Stimulated activated CD4-positive, alpha-beta T cell treated with anti-CD3 and anti-CD28 coated beads, Interleukin-15, amount 100 ng/mL, for 48 hours (primary cell): ENCODE data around the gene ABCD3.
"Not testable (repeated sequence)": the region's sequence is repeated elsewhere in the genome, so short reads cannot be mapped to it uniquely, and the experiment has no call there.

Experiments
- DNase-seq, 2 donors: peaks; one replicate each; pipeline ENCODE4 v3.0.0-alpha.2; 2020; ENCODE audit warnings: low read depth in 2 of 2

ABCD3 gene

DNA sequence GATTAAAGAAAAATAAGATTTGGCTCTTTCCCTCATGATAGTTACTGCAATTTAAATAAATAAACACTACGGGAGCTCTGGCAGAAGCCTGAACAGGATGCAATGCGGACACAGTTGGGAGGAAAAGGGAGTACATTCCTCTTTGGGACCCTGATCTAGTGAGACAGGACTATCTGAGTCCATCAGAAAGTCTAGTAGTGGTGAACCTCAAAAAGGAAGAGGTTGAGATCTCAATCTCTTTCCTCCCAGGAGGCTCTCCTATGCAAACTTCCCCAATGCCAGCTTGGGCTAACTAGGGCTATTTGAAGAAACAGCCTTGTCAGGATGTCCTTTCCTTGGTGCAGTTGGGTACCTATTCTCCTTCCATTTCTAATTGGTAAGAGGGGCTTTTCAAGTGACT lies 4.9 kb upstream of the ABCD3 start:
- no peak for DNase-seq

DNA sequence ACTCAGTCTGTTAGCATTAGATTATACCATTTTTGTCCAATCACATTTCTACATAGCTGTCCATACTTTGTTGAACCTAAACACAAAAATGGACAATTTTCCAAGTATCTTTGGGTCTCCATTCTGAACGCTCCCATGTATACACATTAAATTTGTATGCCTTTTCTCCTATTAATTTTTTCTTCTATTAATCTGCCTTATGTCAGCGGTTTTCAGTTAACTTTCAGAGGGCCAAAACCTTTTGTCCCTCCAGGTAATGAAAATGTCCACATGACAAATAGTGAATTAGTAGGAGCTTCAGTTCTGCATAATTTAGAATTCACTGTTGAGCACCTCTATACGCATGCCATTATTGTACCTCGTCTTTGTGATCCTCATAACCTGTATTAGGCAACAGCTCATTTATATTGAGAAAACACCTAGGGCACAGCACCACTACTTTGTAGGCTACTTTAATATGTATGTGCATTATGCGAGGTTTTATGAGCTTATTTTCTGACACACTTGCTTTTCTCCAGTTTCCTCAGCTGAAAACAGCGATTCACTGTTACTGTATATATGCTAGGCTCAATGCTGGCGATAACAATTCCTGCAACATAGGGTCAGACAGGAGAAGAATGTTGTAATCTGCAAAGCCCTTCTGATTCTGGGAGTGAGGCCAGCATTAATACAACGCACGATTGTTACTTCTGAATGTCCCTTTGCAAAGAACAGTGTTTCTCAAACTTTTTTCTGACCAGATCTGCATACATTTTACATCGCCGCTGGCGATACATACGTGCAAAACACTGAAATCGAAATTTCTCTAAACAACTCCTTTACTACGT lies 1.1 kb upstream of the ABCD3 start:
- DNase-seq: no peak

DNA sequence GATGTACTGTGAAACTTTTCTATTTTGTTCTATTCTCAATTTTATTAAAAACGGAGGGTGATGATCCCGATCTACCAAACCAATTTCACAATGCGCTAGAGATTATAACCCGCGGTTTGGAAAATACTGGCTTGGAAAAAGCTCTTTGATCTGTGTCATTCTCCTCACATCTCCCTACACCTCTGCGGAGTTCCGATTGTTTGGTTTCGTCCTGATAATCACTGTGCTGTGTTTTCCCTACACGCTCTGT lies 536 bp upstream of the ABCD3 start:
- no peak for DNase-seq

DNA sequence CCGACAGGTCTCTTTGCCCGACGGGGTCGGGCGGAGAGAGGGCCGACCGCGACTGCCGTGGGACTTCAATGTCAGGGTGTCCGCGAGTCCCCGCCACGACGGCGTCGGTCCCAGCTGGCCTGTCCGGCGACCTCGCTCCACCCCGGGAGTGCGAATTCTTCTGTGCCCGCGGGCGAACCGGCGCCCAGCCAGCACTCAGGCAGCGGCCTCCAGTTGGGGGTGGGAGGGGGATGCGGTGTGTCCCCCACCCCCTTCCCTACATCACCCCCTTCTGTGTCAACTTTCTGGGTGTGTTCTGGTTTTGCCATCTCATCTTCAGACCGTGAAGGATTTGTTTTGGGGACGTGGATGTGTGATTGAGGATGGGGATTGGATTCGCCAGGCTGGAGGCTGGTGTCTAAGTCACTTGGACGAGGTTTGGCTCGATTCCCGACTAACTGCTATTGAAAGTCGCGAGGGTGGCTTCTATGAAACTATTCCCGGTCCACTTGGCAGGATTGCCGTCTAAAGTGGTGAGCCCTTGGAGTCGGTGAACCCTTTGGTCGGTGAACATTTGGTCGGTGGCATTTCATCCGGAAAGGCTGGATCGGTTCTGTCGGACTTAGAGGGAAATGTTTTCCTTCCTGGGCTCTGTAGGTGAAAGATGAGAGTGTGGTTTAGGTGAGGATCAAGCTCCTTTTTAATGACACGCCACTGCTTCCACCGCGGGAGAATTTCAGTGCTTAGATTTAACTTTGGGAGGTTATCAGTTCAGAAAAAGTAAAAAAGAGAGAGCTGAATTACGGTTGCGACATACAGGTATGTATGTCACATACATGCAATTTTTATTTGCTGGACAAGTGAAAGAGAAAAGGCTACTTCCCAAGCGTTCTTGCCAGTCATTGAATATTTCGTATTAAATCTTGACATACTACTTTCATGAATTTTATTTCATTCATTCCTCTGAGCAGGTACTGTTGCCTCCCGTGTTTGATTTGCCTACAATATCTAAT lies 771 bp downstream of the ABCD3 start:
- peak in 1 of 2 donors; percentile 4 for DNase-seq

DNA sequence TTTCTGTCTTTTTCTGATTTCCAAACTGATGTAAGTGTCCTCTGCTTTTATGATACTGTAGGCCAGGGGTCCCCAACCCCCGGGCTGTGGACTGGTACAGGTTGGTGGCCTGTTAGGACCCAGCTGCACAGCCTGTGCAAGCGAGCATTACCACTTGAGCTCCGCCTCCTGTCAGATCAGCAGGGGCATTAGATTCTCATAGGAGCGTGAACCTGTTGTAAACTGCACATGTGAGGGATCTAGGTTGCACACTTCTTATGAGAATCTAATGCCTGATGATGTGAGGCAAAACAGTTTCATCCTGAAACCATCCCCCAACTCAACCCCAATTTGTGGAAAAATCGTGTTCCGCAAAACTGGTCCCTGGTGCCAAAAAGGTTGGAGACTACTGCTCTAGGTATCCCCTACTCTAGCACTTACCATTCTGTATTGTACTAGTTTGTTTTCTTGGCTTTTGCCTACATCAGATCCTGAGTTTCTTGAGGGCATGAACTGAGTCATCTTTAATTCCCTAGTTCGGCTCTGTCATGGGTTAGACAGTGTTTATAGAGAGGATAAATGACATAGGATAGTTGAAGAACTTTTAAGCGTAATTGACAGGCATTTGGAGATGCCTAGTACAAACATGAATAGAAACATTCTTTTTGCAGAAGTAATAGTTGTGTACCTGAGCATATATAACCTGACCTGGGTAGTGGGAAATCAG lies 4.1 kb downstream of the ABCD3 start:
- DNase-seq: no peak

DNA sequence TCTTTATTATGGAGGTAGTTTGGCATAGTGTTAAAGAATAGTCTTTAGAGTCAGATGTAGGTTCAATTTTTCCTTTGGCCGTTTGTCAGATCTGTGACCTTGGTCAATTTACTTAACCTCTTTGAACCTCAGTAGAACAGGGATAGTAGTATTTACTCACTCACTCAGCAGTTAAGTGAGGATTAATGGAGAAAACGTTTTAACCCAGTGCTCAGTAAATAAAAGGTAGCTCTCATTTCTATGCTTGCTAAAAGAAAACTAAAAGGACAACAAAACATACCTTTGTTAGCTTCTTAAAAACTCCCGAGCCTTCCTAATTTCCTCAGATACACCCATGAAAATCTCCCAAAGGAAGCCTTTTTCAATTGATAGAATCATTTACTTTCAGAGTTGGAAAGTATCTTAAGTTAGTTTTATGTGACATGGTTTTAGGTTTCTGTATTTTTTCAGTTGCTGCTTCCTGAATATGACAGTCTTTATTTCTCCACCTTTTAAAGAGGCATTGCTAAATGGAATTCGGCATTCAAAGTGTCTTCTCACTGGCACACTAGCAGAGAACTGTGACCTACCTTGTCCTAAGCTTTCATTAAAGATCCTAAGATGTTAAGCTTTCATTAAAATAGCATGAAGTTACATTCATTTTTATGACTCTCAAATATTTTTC lies 7.8 kb downstream of the ABCD3 start:
- no peak for DNase-seq

DNA sequence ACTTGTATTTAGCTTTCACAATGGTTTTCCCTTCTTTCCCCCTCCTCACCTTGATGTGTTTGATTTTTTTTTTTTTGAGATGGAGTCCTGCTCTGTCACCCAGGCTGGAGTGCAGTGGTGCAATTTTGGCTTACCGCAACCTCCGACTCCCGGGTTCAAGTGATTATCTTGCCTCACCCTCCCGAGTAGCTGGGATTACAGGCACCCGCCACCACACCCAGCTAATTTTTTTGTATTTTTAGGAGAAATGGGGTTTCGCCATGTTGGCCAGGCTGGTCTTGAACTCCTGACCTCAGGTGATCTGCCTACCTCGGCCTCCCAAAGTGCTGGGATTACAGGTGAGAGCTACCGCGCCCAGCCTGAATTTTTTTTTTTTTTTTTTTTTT lies 8.3 kb downstream of the ABCD3 start:
- not testable (repeated sequence) for DNase-seq

DNA sequence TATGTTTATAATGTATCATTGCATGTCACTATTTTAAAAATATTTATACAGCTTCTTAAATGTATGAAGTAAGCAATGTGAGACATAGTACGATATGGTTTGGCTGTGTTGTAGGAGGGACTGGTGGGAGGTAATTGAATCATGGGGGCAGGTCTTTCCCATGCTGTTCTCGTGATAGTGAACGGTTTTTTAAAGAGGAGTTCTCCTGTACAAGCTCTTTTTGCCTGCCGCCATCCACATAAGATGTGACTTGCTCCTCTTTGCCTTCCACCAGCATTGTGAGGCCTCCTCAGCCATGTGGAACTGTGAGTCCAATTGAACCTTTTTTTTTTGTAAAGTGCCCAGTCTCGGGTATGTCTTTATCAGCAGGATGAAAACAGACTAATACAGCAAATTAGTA lies 10.3 kb downstream of the ABCD3 start:
- no peak for DNase-seq

DNA sequence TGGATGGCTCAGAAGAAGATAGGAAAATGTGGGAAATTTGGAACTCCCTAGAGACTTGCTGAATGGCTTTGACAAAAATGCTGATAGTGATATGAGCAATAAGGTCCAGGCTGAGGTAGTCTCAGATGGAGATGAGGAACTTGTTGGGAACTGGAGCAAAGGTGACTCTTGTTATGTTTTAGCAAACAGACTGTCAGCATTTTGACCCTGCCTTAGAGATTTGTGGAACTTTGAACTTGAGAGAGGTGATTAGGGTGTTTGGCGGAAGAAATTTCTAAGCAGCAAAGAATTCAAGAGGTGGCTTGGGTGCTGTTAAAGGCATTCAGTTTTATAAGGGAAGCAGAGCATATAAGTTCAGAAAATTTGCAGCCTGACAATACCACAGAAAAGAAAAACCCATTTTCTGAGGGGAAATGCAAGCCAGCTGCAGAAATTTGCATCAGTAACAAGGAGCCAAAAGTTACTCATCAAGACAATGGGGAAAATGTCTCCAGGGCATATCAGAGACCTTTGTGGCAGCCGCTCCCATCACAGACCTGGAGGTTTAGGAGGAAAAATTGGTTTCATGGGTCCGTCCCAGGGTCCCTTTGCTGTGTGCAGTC lies 10.8 kb downstream of the ABCD3 start:
- not testable (repeated sequence) for DNase-seq

DNA sequence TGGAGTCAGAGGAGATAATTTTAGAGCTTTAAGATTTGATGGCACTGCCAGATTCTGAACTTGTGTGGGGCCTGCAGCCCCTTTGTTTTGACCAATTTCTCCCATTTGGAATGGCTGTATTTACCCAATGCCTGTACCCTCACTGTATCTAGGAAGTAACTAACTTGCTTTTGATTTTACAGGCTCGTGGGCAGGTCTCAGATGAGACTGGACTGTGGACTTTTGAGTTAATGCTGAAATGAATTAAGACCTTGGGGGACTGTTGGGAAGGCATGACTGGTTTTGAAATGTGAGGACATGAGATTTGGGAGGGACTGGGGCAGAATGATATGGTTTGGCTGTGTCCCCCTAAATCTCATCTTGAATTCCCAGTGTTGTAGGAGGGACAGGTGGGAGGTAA lies 11.9 kb downstream of the ABCD3 start:
- DNase-seq: not testable (repeated sequence)

DNA sequence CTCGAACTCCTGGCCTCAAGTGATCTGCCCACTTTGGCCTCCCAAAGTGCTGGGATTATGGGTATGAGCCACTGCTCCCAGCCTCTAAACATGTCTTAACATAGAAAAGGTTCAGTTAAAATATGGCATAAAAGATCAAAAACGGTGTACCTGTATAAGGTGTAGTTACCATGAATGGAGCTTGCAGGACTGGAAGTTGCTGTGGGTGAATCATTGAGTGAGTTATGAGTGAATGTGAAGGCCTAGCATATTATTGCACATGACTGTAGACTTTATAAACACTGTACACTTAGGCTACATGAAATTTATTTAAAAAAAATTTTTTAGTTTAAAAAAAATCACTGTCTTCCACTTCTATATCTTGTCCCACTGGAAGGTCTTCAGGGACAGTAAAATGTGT lies 15.7 kb downstream of the ABCD3 start:
- no peak for DNase-seq

DNA sequence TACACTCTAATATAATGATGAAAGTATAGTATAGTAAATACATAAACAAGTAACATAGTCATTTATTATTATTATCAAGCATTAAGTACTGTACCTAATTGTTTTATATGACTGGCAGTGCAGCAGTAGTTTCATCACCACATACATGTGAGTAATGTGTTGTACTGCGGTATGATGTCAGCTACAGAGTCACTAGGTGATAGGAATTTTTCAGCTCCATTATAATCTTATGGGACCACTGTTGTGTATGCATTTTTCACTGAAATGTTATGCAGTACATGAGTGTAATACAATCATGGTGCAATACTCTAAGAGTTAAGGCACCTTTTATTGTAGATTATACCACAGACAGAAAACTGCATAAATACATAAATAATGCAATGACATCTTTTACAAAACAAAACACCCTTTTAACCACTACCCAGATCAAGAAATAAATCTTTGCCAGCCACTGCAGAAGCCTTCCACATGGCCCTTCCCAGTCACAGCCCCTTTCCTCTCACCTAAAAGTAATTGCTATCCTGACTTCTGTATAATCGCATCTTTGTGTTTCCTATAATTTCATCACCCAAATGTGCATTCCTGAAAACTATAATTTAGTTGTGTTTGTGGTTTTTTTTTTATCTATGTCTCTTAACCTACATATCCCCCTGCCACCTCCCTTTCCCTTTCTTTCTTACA lies 16.3 kb downstream of the ABCD3 start:
- no peak for DNase-seq

DNA sequence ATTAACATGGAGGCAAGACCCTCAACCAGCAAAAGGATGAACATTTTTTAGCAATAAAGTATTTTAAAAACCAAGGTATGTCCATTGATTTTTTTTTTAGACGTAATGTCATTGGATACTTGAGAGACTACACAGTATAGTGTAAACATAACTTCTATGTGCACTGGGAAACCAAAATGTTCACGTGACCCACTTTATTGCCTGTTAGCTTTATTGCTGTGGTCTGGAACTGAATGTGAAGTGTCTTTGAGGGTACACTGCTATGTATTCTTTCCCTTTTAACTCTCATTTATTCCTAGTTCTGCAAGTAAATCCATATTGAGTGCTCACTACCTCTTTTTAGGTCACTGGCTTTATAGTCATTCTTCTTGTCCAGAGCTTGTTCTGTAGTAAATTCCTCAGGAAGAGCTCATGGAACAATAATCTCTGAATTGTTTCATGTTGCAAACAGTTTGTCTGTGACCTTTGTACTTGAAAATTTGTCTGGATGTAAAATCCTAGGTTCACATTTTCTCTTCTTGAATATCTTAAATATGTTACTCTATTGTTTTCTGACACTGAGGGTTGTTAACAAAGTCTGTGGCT lies 20.6 kb downstream of the ABCD3 start:
- no peak for DNase-seq

DNA sequence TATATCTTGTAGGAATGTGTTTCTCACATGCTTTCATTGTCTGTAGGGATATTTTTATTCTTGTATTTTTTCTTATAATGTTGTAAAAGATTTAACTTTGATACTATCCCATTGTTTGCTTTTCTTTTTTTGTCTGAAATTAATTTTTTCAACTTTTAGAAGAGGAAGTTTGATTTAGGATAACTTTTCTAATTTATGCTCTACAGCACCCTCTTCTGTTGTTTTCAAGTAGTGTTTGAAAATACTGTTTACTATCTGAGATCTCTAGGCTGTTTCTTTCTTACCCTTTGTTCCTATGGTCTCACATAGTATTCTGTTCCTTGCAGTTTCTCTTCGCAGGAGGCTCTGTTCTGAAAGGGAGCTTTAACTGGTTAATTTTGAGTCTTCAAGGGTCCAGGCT lies 21.9 kb downstream of the ABCD3 start:
- DNase-seq: no peak

DNA sequence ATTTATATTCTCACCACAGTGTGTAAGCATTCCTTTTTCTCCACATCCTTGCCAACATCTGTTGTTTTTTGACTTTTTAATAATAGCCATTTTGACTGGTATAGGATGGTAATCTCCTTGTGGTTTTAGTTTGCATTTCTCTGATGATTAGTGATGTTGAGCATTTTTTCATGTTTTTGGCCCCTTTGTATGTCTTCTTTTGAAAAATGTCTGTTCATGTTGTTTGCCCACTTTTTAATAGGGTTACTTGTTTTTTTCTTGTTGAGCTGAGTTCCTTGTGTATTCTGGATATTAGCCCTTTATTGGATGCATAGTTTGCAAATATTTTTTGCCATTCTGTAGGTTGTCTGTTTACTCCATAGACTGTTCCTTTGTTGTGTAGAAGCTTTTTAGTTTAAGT lies 24.9 kb downstream of the ABCD3 start:
- not testable (repeated sequence) for DNase-seq

DNA sequence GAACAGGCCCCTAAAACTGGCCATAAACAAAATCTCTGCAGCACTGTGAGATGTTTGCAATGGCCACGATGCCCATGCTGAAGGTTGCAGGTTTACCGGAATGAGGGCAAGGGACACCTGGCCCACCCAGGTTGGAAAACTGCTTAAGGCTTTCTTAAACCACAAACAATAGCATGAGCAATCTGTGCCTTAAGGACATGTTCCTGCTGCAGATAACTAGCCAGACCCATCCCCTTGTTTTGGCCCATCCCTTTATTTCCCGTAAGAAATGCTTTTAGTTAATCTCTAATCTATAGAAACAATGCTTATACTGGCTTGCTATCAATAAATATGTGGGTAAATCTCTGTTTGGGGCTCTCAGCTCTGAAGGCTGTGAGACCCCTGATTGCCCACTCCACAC lies 26.6 kb downstream of the ABCD3 start:
- not testable (repeated sequence) for DNase-seq

DNA sequence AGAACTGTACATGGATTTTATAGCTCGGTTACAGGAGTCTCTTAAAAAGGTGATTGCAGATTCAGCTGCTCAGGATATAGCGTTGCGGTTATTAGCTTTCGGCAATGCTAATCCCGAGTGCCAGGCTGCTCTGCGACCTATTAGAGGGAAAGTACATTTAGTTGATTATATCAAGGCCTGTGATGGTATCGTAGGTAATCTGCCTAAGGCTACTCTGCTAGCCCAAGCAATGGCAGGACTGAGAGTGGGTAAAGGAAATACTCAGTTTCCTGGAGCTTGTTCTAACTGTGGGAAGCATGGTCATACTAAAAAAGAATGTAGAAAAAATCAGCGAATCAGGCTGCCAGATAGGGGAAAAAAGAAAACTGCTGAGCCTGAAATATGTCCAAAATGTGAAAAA lies 27.5 kb downstream of the ABCD3 start:
- DNase-seq: not testable (repeated sequence)

DNA sequence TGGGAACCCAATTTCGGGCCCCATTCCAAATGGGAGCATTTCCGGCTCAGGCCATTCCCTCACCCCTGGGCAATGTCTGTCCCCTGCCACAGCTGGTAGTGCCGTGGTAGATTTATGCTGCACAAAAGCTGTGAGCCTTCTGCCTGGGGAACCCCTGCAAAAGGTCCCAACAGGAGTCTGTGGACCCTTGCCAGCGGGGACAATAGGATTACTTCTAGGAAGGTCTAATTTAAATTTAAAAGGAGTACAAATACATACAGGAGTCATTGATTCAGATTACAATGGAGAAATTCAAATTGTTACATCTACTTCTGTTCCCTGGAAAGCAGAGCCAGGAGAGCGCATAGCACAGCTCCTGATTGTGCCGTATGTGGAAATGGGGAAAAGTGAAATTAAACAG lies 28.0 kb downstream of the ABCD3 start:
- DNase-seq: not testable (repeated sequence)

DNA sequence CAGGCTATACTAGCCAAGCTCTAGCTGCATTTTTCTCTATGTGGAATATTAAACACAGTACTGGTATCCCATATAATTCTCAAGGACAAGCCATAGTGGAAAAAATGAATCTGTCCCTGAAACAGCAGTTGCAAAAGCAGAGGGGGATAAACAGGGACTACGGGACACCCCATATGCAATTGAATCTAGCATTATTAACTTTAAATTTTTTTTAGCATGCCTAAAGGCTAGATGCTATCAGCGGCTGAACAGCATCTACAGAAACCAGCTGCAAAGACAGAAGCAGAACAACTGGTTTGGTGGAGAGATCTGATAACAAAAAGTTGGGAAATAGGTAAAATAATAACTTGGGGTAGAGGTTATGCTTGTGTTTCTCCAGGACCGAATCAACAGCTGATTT lies 30.6 kb downstream of the ABCD3 start:
- DNase-seq: not testable (repeated sequence)

DNA sequence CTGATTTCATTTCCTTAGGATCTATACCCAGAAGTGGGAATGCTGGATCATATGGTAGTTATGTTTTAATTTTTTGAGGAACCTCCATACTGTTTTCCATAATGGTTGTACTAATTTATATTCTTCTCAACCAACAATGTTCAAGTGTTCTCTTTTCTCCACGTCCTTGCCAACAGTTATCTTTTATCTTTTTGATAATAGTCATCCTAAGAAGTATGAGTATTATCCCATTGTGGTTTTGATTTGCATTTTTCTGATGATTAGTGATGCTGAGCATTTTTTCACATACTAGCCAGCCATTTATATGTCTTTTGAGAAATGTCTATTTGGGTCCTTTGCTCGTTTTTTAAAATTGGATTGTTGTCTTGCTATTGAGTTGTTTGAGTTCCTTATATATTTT lies 38.5 kb downstream of the ABCD3 start:
- no peak for DNase-seq

DNA sequence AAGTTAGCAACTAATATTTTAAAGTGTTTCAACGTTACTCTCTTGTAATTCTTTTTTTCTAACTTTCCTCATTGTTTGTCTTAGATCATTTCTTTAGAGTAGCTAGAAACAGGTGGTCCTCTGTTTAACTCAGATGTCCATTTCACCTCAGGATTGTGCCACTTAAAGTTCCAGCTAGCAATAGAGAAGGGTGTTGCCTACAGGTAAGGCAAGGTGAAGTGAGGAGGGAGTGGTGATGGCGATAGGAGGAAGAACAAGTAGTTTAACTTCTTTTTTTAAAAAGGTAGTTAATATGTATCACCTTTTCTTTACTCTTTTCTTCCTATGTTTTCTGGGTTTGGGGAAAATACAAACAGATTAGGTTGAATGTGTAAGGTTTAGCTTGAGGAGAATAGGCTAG lies 44.4 kb downstream of the ABCD3 start:
- DNase-seq: no peak
